GM19397 (cell line): ENCODE results near the gene IZUMO4.
A peak's percentile ranks its signal among the peaks of the same experiment; 100 is the strongest.
"Not testable (repeated sequence)": the region's sequence is repeated elsewhere in the genome, so short reads cannot be mapped to it uniquely, and the experiment has no call there.

ENCODE experiments used
- ATAC-seq: cut with Tn5 transposase; IDR thresholded peaks from one replicate; pipeline ENCODE4 v1.9.1; 2021; ENCODE audit warnings: mild to moderate bottlenecking, moderate library complexity; ENCODE audit not compliant: unreplicated experiment

IZUMO4 gene

GRCh38 chr19:2080336-2080988 is 16.3 kb upstream of the IZUMO4 start:
- ATAC-seq = no peak

- ATAC-seq = no peak
These were observed 14.6 kb upstream of the IZUMO4 start for GRCh38 chr19:2081873-2082810.

GRCh38 chr19:2083174-2083854 is 13.4 kb upstream of the IZUMO4 start:
- ATAC-seq = no peak

GRCh38 chr19:2084993-2085720 is 11.6 kb upstream of the IZUMO4 start:
- ATAC-seq = peak; percentile 35

GRCh38 chr19:2086695-2087620 is 9.8 kb upstream of the IZUMO4 start:
- not testable (repeated sequence) for ATAC-seq

GRCh38 chr19:2087621-2088100 is 9.1 kb upstream of the IZUMO4 start:
- ATAC-seq = no peak

GRCh38 chr19:2089001-2089711 is 7.6 kb upstream of the IZUMO4 start:
- no peak for ATAC-seq

GRCh38 chr19:2089727-2090053 is 7.0 kb upstream of the IZUMO4 start:
- ATAC-seq = no peak

GRCh38 chr19:2091926-2092525 is 4.7 kb upstream of the IZUMO4 start:
- not testable (repeated sequence) for ATAC-seq

- ATAC-seq = peak; percentile 42
These were observed 658 bp upstream of the IZUMO4 start, which contains the start of gene MOB3A for GRCh38 chr19:2096034-2096479. MOB3A (minus strand) TSS chr19:2096326; CDS start chr19:2078560, 17,766 bp downstream.

- no peak for ATAC-seq
These were observed 629 bp downstream of the IZUMO4 start for GRCh38 chr19:2097203-2097885.

GRCh38 chr19:2097886-2098327 is 1.2 kb downstream of the IZUMO4 start:
- no peak for ATAC-seq

- no peak for ATAC-seq
These were observed 2.4 kb downstream of the IZUMO4 start for GRCh38 chr19:2099054-2099501.

GRCh38 chr19:2099937-2100718 is 3.4 kb downstream of the IZUMO4 start:
- ATAC-seq = no peak

- no peak for ATAC-seq
These were observed 4.0 kb downstream of the IZUMO4 start for GRCh38 chr19:2100719-2101061.

GRCh38 chr19:2101417-2102335 is 5.0 kb downstream of the IZUMO4 start:
- no peak for ATAC-seq
